Natural killer cell treated with Interleukin-12 subunit alpha and Interleukin-12 subunit beta and Interleukin-15 and Interleukin-18, amount 100 ng/mL, for 72 hours (primary cell): ENCODE results near the gene NME3. TPM values are rescaled to one million over a fixed set of nuclear protein-coding genes. Genes with fewer than 3 reads are reported as not detected.

Source experiments
- ATAC-seq, 2 donors: fragments of 150-1000 bp; cut with Tn5 transposase in 1 of 2; sonication (Bioruptor Pico), chemical (Tn5 transposase) in 1 of 2; 2 replicates each; pipeline ENCODE4 v1.10.0; 2021
- DNase-seq: peaks from one replicate; pipeline ENCODE4 v3.0.0; 2022; ENCODE audit warnings: low spot score
- H3K27ac Mint-ChIP-seq, 2 donors: 1 replicate in 1 of 2; 2 replicates in 1 of 2; pipeline ENCODE4 v1.8.0; 2022; ENCODE audit warnings: mixed read lengths in 2 of 2, mild to moderate bottlenecking in 1 of 2, moderate library complexity in 1 of 2
- H3K27me3 Mint-ChIP-seq, 2 donors: 1 replicate in 1 of 2; 2 replicates in 1 of 2; pipeline ENCODE4 v1.8.0; 2022; ENCODE audit warnings: mixed read lengths in 2 of 2
- H3K36me3 Mint-ChIP-seq: one replicate; pipeline ENCODE4 v1.8.0; 2022; ENCODE audit warnings: mixed read lengths
- H3K4me1 Mint-ChIP-seq, 2 donors: 1 replicate in 1 of 2; 2 replicates in 1 of 2; pipeline ENCODE4 v1.8.0; 2022; ENCODE audit warnings: low read depth in 2 of 2, mixed read lengths in 2 of 2, mild to moderate bottlenecking in 1 of 2
- H3K4me3 Mint-ChIP-seq: one replicate; pipeline ENCODE4 v1.8.0; 2022; ENCODE audit warnings: mixed read lengths
- H3K9me3 Mint-ChIP-seq: 2 replicates; pipeline ENCODE4 v1.8.0; 2022; ENCODE audit warnings: mixed read lengths
- total RNA-seq, 2 donors: library from RNA; stranded (reverse); gene quantifications; one replicate each; pipeline ENCODE4 v1.2.3, GENCODE V29; 2022

NME3 gene
- total RNA-seq = 10 to 100 TPM; 37.4 to 46.4 TPM

- Mint-ChIP-seq H3K27me3 (no peaks in the 10 kb centered on the region), H3K4me1 (peaks cover 11 to 12% of the 10 kb centered on the region in 2 donors), H3K9me3 (no peaks in the 10 kb centered on the region), H3K4me3 (peak within 1 kb of the TSS; percentile 96), H3K36me3 (peaks cover 6% of the 10 kb centered on the region), H3K27ac (peak within 1 kb of the TSS; percentile 94 to 95)
- peak; percentile 70 to 74 for ATAC-seq
- DNase-seq = peak; percentile 86
Measured at GRCh38 chr16:1771188-1771863, at the start of gene NME3. TSS of gene NME3 (minus strand) at chr16:1771543. CDS start at chr16:1771534, 9 bp downstream.

- ATAC-seq (no peak), DNase-seq (no peak)
- Mint-ChIP-seq H3K9me3 (no peaks in the 10 kb centered on the region), H3K4me3 (no peak overlapping the region), H3K4me1 (peaks cover 6 to 8% of the 10 kb centered on the region in 2 donors), H3K36me3 (no peaks in the 10 kb centered on the region), H3K27ac (no peak overlapping the region), H3K27me3 (no peaks in the 10 kb centered on the region)
Measured at GRCh38 chr16:1820946-1821290, 49.6 kb upstream of the NME3 start.

GRCh38 chr16:1820096-1820945 lies 49.0 kb upstream of the NME3 start:
- Mint-ChIP-seq H3K9me3 (no peaks in the 10 kb centered on the region), H3K36me3 (no peaks in the 10 kb centered on the region), H3K4me3 (no peak overlapping the region), H3K27ac (no peak overlapping the region), H3K27me3 (no peaks in the 10 kb centered on the region), H3K4me1 (peaks cover 4 to 6% of the 10 kb centered on the region in 2 donors)
- ATAC-seq = no peak
- no peak for DNase-seq

GRCh38 chr16:1819611-1820010 lies 48.3 kb upstream of the NME3 start:
- DNase-seq (no peak), ATAC-seq (no peak)
- no peaks in the 10 kb centered on the region for H3K27me3 Mint-ChIP-seq
- no peak overlapping the region for H3K4me3 Mint-ChIP-seq
- peaks cover 2 to 4% of the 10 kb centered on the region in 2 donors for H3K4me1 Mint-ChIP-seq
- H3K27ac Mint-ChIP-seq = no peak overlapping the region
- no peaks in the 10 kb centered on the region for H3K9me3 Mint-ChIP-seq
- H3K36me3 Mint-ChIP-seq = no peaks in the 10 kb centered on the region

- H3K27ac Mint-ChIP-seq = no peak overlapping the region
Measured at GRCh38 chr16:1818873-1819525, 47.7 kb upstream of the NME3 start.

GRCh38 chr16:1818204-1818872 lies 47.0 kb upstream of the NME3 start:
- ATAC-seq = no peak
- DNase-seq = no peak
- H3K4me1 Mint-ChIP-seq = peaks cover 0 to 2% of the 10 kb centered on the region in 2 donors

More at GRCh38 chr16:1818873-1819525, 47.7 kb upstream of the NME3 start:
- Mint-ChIP-seq H3K4me3 (no peak overlapping the region), H3K27me3 (no peaks in the 10 kb centered on the region), H3K36me3 (no peaks in the 10 kb centered on the region), H3K9me3 (no peaks in the 10 kb centered on the region), H3K4me1 (no peaks in the 10 kb centered on the region)
- ATAC-seq (no peak), DNase-seq (no peak)

GRCh38 chr16:1817716-1818115 lies 46.4 kb upstream of the NME3 start:
- Mint-ChIP-seq H3K4me1 (peaks cover 0 to 5% of the 10 kb centered on the region in 2 donors), H3K27me3 (no peaks in the 10 kb centered on the region), H3K9me3 (no peaks in the 10 kb centered on the region), H3K4me3 (no peak overlapping the region), H3K36me3 (no peaks in the 10 kb centered on the region), H3K27ac (no peak overlapping the region)
- DNase-seq (no peak), ATAC-seq (no peak)

More at GRCh38 chr16:1818204-1818872, 47.0 kb upstream of the NME3 start:
- Mint-ChIP-seq H3K4me3 (no peak overlapping the region), H3K36me3 (no peaks in the 10 kb centered on the region), H3K27me3 (no peaks in the 10 kb centered on the region), H3K27ac (no peak overlapping the region), H3K9me3 (no peaks in the 10 kb centered on the region)

- no peak overlapping the region for H3K27ac Mint-ChIP-seq
Measured at GRCh38 chr16:1817276-1817589, 45.9 kb upstream of the NME3 start.

GRCh38 chr16:1816396-1817275 lies 45.3 kb upstream of the NME3 start:
- ATAC-seq (no peak), DNase-seq (peak; percentile 48)
- Mint-ChIP-seq H3K4me3 (no peak overlapping the region), H3K36me3 (no peaks in the 10 kb centered on the region), H3K4me1 (peaks cover 0 to 5% of the 10 kb centered on the region in 2 donors), H3K27me3 (no peaks in the 10 kb centered on the region), H3K27ac (no peak overlapping the region), H3K9me3 (no peaks in the 10 kb centered on the region)

More at GRCh38 chr16:1817276-1817589, 45.9 kb upstream of the NME3 start:
- Mint-ChIP-seq H3K27me3 (no peaks in the 10 kb centered on the region), H3K4me3 (no peak overlapping the region), H3K36me3 (no peaks in the 10 kb centered on the region), H3K4me1 (peaks cover 0 to 5% of the 10 kb centered on the region in 2 donors), H3K9me3 (no peaks in the 10 kb centered on the region)
- DNase-seq (no peak), ATAC-seq (no peak)

- DNase-seq (peak; percentile 31), ATAC-seq (no peak)
- Mint-ChIP-seq H3K36me3 (no peaks in the 10 kb centered on the region), H3K27ac (no peak overlapping the region), H3K4me1 (peaks cover 0 to 5% of the 10 kb centered on the region in 2 donors), H3K9me3 (no peaks in the 10 kb centered on the region), H3K4me3 (no peak overlapping the region), H3K27me3 (no peaks in the 10 kb centered on the region)
Measured at GRCh38 chr16:1815461-1815860, 44.1 kb upstream of the NME3 start.

GRCh38 chr16:1812732-1813163 lies 41.4 kb upstream of the NME3 start:
- H3K36me3 Mint-ChIP-seq = no peaks in the 10 kb centered on the region
- H3K27ac Mint-ChIP-seq = peak overlapping the region in 1 of 2 donors; percentile 76
- H3K9me3 Mint-ChIP-seq = no peaks in the 10 kb centered on the region
- ATAC-seq (peak in 1 of 2 donors; percentile 41), DNase-seq (peak; percentile 42)
- H3K27me3 Mint-ChIP-seq = no peaks in the 10 kb centered on the region
- H3K4me1 Mint-ChIP-seq = peaks cover 0 to 5% of the 10 kb centered on the region in 2 donors
- H3K4me3 Mint-ChIP-seq = no peak overlapping the region

GRCh38 chr16:1810536-1810935 lies 39.2 kb upstream of the NME3 start:
- H3K9me3 Mint-ChIP-seq = no peaks in the 10 kb centered on the region
- no peak overlapping the region for H3K4me3 Mint-ChIP-seq
- DNase-seq (no peak), ATAC-seq (no peak)
- no peak overlapping the region for H3K27ac Mint-ChIP-seq
- H3K4me1 Mint-ChIP-seq = peaks cover 0 to 5% of the 10 kb centered on the region in 2 donors
- H3K27me3 Mint-ChIP-seq = no peaks in the 10 kb centered on the region
- H3K36me3 Mint-ChIP-seq = no peaks in the 10 kb centered on the region

GRCh38 chr16:1810106-1810505 lies 38.8 kb upstream of the NME3 start:
- no peak for ATAC-seq
- Mint-ChIP-seq H3K9me3 (no peaks in the 10 kb centered on the region), H3K27ac (no peak overlapping the region), H3K4me3 (no peak overlapping the region), H3K27me3 (no peaks in the 10 kb centered on the region), H3K4me1 (peaks cover 0 to 5% of the 10 kb centered on the region in 2 donors), H3K36me3 (no peaks in the 10 kb centered on the region)
- peak; percentile 44 for DNase-seq
